Thyroid gland (tissue), 4 donors: ENCODE results near the gene RYR3. TPM values are rescaled to one million over a fixed set of nuclear protein-coding genes. Genes with fewer than 3 reads are reported as not detected.
A peak's percentile ranks its signal among the peaks of the same experiment; 100 is the strongest.

Experiments
- DNase-seq, 2 donors: peaks; one replicate each; pipeline ENCODE4 v3.0.0-alpha.2; 2019
- H3K27ac ChIP-seq, 3 donors: fragments of 200-600 bp; sonication (generic); 1 replicate in 2 of 3; 2 replicates in 1 of 3; pipeline ENCODE4 v1.5.1; 2016 to 2019; ENCODE audit warnings: mild to moderate bottlenecking in 1 of 3, moderate library complexity in 1 of 3
- H3K27me3 ChIP-seq: fragments of 200-600 bp; sonication (generic); one replicate; pipeline ENCODE4 v1.5.1; 2019
- H3K36me3 ChIP-seq, 2 donors: fragments of 200-600 bp; sonication (generic); one replicate each; pipeline ENCODE4 v1.5.1; 2016 to 2019
- H3K4me1 ChIP-seq, 2 donors: fragments of 200-600 bp; sonication (generic); one replicate each; pipeline ENCODE4 v1.5.1; 2017 to 2019
- H3K4me3 ChIP-seq, 3 donors: fragments of 200-600 bp; sonication (generic); replicated peaks in 1 of 3; 1 replicate in 2 of 3; 2 replicates in 1 of 3; pipeline ENCODE4 v1.5.1; 2016; ENCODE audit warnings: mild to moderate bottlenecking in 1 of 3
- H3K9me3 ChIP-seq: fragments of 200-600 bp; sonication (generic); one replicate; pipeline ENCODE4 v1.5.1; 2017
- POLR2A ChIP-seq, 2 donors: fragments of 450-650 bp; IDR thresholded peaks; one replicate each; pipeline ENCODE4 v1.6.1; 2017; ENCODE audit warnings: antibody characterized with exemption in 2 of 2, mild to moderate bottlenecking in 2 of 2, moderate library complexity in 1 of 2
- WGBS, 2 donors: methylation state at CpG; one replicate each; pipeline ENCODE4 v1.1.5; 2017; 5-methylcytosine and 5-hydroxymethylcytosine counted together
- intact Hi-C: fragments of 100-400 bp; cut with DNase I; formaldehyde crosslinking; loops from one replicate; pipeline ENCODE4 v1.15.1; 2023
- total RNA-seq, 4 donors: library from RNA; depleted of rRNA; stranded (reverse); fragments of >200 nt; gene quantifications; one replicate each; pipeline ENCODE4 v1.2.3, GENCODE V29; 2016
- TF ChIP-seq, protein P1 (sequence below), 6 experiments: fragments of 200-600 bp in 3 of 6; fragments of 450-650 bp in 3 of 6; sonication (generic) in 3 of 6; IDR thresholded peaks; one replicate each; pipeline ENCODE4 v1.5.1; 2016 to 2019; ENCODE audit warnings: antibody characterized with exemption in 6 of 6, mild to moderate bottlenecking in 2 of 6, inconsistent platforms in 1 of 6, moderate library complexity in 1 of 6

RYR3 gene
- total RNA-seq, 4 donors from 2014 or later: 0.27 to 4.2 (median 0.34) TPM

DNA sequence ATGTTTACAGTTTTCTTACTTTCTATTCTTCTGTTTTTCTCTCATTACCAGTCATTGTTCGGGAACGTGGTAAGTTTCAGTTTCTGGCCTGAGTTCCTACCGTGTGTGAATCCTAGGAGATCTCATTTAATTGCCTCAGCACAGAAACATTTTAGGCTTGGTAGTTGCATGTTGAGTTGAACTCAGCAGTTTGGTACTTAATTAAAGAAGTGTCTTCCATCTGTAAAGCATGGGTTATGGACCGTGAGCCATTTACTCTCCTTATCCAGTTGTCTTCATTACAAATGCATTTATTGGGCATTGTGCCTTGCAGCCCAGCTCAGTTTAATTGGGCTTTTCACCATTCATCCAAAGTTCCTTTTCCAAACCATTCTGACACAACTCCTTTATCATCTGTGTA, 515.4 kb downstream of the RYR3 start:
- intact Hi-C loops: no loop called here
- no peaks in the 10 kb centered on the region for H3K36me3 ChIP-seq
- DNase-seq: no peak
- TF ChIP-seq POLR2A (IDR thresholded peaks at IDR 0.05): no peak
- TF ChIP-seq, protein P1, sequence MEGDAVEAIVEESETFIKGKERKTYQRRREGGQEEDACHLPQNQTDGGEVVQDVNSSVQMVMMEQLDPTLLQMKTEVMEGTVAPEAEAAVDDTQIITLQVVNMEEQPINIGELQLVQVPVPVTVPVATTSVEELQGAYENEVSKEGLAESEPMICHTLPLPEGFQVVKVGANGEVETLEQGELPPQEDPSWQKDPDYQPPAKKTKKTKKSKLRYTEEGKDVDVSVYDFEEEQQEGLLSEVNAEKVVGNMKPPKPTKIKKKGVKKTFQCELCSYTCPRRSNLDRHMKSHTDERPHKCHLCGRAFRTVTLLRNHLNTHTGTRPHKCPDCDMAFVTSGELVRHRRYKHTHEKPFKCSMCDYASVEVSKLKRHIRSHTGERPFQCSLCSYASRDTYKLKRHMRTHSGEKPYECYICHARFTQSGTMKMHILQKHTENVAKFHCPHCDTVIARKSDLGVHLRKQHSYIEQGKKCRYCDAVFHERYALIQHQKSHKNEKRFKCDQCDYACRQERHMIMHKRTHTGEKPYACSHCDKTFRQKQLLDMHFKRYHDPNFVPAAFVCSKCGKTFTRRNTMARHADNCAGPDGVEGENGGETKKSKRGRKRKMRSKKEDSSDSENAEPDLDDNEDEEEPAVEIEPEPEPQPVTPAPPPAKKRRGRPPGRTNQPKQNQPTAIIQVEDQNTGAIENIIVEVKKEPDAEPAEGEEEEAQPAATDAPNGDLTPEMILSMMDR (IDR thresholded peaks at IDR 0.05): no peak
- no peak overlapping the region for H3K4me3 ChIP-seq
- H3K27ac ChIP-seq: no peak overlapping the region
- no peaks in the 10 kb centered on the region for H3K4me1 ChIP-seq
- no peaks in the 10 kb centered on the region for H3K9me3 ChIP-seq
- H3K27me3 ChIP-seq: no peaks in the 10 kb centered on the region
- 90% methylated on average over 4 of the region's 4 CpGs for WGBS, 2 donors

DNA sequence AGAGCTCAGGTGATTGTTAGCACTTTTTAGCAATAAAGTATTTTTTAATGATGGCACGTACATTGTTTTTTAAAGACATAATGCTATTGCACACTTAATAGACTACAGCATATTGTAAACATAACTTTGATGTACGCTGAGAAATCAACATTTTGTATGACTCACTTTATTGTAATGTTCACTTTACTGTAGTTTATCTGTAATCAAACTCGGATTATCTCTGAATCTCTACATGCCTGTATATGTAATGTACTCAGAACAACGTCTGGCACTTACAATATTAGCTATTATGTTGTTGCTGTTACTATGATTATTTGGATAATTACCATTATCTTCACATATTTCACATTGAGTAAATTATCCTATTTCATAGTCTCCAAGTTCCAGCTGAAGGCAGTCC, 519.6 kb downstream of the RYR3 start:
- Histone ChIP-seq H3K4me3 (no peak overlapping the region), H3K36me3 (no peaks in the 10 kb centered on the region), H3K27ac (no peak overlapping the region), H3K27me3 (no peaks in the 10 kb centered on the region), H3K9me3 (no peaks in the 10 kb centered on the region), H3K4me1 (no peaks in the 10 kb centered on the region)
- DNase-seq: no peak
- 88 to 89% methylated on average over 4 of the region's 4 CpGs for WGBS, 2 donors
- TF ChIP-seq, protein P1 (IDR thresholded peaks at IDR 0.05): no peak
- TF ChIP-seq POLR2A (IDR thresholded peaks at IDR 0.05): no peak
- intact Hi-C loops: no loop called here

DNA sequence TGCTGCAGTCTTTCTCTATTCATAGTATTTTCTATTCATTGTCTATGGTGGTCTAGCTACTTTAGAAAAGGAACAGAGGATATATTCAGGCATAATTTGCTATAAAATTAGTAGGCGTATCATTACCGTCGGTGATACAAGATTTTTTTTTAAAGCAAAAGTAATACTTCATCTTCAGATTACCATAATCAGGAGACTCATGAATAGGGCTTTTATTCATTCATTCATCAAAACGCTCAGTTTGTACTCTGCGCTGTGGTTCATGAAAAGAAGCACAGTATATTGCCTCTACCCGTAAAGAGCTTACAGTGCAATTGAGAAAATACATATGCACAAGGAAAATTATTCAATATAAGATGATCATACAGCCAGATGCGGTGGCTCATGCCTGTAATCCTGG, 520.9 kb downstream of the RYR3 start:
- H3K36me3 ChIP-seq: no peaks in the 10 kb centered on the region
- no peaks in the 10 kb centered on the region for H3K4me1 ChIP-seq
- H3K9me3 ChIP-seq: no peaks in the 10 kb centered on the region
- no peak for TF ChIP-seq POLR2A (IDR thresholded peaks at IDR 0.05)
- TF ChIP-seq, protein P1 (IDR thresholded peaks at IDR 0.05): no peak
- H3K4me3 ChIP-seq: no peak overlapping the region
- 95 to 97% methylated on average over 7 of the region's 7 CpGs for whole genome bisulfite sequencing, 2 donors
- no peak overlapping the region for H3K27ac ChIP-seq
- intact Hi-C loops: no loop called here
- no peak for DNase-seq
- H3K27me3 ChIP-seq: no peaks in the 10 kb centered on the region

DNA sequence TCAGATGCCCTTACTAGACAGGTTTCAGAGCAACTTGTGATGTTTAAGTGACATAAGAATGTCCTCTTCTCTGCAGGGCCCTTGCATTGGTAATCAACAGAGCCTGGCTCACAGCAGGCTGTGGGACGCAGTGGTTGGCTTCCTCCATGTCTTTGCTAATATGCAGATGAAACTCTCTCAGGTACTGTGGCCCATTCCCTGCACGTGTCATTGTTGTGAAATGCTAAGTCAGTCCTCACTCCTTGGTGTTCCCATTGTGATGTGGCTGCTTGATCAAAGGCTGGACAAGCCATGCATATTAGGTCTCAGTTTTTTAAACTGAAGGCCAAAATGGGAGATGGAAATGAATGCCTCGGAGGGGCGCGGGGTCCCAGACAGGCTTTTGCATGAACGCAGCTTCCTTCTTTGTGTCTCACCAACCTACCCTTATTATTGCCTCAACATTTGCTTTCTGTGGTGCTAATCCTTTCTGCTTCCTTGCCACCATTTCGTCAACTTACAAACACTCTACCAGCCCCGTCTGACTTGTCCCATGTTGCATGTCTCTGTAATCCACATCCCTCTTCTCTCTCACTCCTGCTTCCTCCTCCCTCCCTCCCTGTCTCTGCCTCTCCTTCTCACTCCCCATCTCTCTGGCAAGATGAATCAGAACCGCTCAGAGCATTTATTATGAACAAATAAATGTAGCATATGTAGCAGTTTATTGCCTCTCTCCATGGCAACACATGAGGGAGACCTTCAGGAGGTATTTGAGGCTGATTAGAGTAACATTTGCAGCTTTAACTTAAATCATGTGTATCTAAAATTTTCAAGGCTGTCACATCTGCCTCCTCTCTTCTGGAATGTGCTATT, 524.4 kb downstream of the RYR3 start:
- Histone ChIP-seq H3K27me3 (no peaks in the 10 kb centered on the region), H3K4me3 (no peak overlapping the region), H3K27ac (no peak overlapping the region), H3K4me1 (no peaks in the 10 kb centered on the region), H3K36me3 (no peaks in the 10 kb centered on the region), H3K9me3 (no peaks in the 10 kb centered on the region)
- peak; percentile 18 to 23 for DNase-seq
- TF ChIP-seq, protein P1 (IDR thresholded peaks at IDR 0.05): no peak
- no peak for TF ChIP-seq POLR2A (IDR thresholded peaks at IDR 0.05)
- 52 to 54% methylated on average over 9 of the region's 9 CpGs for WGBS, 2 donors
- intact Hi-C loops: no loop called here

DNA sequence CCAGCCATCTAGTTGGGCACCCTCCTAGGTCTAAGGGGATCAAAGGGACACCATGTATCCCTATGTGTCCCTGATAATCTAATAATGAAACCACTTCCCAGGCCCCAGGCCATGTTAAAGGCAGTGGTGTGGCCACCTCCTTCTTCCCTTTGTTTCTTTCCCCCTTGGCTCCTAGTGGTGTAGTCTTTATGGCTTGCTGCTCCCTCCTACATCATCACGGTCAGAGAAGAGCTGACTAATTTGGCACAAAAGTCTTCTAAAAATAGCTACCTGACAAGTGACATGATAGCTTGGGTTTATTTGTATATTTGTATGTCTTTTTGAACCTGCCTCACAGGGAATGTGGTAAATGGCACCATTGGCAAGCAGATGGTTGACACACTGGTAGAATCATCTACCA, 526.5 kb downstream of the RYR3 start:
- no peaks in the 10 kb centered on the region for H3K9me3 ChIP-seq
- peaks cover 0 to 4% of the 10 kb centered on the region in 2 donors for H3K4me1 ChIP-seq
- intact Hi-C loops: no loop called here
- no peak for TF ChIP-seq POLR2A (IDR thresholded peaks at IDR 0.05)
- TF ChIP-seq, protein P1 (IDR thresholded peaks at IDR 0.05): no peak
- H3K27ac ChIP-seq: no peak overlapping the region
- DNase-seq: no peak
- WGBS, 2 donors: 86 to 90% methylated on average over 1 of the region's 1 CpG
- H3K4me3 ChIP-seq: no peak overlapping the region
- H3K36me3 ChIP-seq: no peaks in the 10 kb centered on the region
- H3K27me3 ChIP-seq: no peaks in the 10 kb centered on the region
